ENCODE results near the gene KLRF2.
"Not testable (repeated sequence)": the region's sequence is repeated elsewhere in the genome, so short reads cannot be mapped to it uniquely, and the experiment has no call there.

Gene KLRF2

DNA sequence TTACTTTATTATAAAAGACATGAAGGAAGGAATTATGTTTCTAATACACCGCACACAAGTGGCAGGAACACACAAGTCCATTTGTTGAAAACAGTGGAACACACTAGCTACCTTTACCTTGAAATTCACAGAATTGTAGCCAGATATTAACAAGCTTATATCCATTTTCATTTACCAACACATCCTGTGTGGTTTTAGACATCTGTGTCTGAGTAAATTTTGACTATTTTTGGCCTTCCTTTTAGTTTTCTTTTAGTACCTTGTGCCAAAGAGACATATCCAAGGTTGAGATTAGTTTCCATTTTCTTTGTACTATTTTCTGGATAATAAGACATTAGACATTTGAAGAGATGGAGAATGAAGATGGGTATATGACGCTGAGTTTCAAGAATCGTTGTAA lies at the start of gene KLRF2:
Gene KLRF2, plus strand, starts transcription at position 244 of the 400 bp plus-strand sequence. Its CDS starts 107 bp downstream, at position 351.
- no peak for DNase-seq (ENCODE audit: low read depth in 2 of 2)

GRCh38 chr12:9831720-9832119 lies 49.6 kb upstream of the KLRF2 start:
- no peak for DNase-seq (ENCODE audit: low read depth in 2 of 2)

- no peak for DNase-seq (ENCODE audit: low read depth in 2 of 2)
Measured at GRCh38 chr12:9843407-9843806, 37.9 kb upstream of the KLRF2 start.

- DNase-seq (ENCODE audit: low read depth in 2 of 2), result no peak
Measured at GRCh38 chr12:9848899-9849298, 32.4 kb upstream of the KLRF2 start.

DNA sequence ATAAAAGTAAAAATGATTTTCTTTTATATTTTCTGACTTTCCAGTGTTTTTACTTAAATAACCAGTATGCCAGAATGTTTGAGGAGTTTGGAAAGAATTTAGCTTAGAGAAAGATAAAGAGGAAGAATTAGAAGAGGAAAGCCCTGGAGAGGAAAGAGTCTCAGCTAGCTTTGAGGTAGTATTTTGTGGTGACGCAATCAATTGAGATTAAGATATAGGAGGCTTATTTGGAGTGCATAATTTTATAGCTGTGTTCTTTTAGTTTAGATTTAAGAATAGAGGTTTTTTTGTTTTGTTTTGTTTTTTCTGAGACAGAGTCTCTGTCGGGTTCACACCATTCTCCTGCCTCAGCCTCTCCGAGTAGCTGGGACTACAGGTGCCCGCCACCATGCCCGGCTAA lies 30.2 kb upstream of the KLRF2 start:
- DNase-seq (ENCODE audit: low read depth in 2 of 2), result no peak

- no peak for DNase-seq (ENCODE audit: low read depth in 2 of 2)
Measured at GRCh38 chr12:9851927-9852326, 29.4 kb upstream of the KLRF2 start.

GRCh38 chr12:9856151-9856550 lies 25.1 kb upstream of the KLRF2 start:
- no peak for DNase-seq (ENCODE audit: low read depth in 2 of 2)

DNA sequence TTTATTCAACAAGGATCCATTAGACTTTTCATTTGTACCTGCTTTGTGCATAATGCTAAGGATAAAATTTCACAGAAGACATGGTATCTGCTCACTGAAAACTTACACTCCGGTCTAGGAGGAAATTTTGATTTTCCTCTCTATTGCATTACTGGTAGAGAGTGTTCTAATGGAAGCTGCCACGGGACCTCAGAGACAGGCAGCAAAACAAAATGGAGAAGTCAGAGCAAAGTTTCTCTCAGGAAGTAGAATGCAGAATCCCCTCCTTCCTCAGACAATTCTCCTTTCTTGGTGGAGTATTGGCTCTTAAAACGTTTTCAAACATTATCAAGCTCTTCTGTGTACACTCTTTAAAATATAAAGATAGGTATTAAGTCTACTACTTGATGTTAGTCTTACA lies 24.4 kb upstream of the KLRF2 start:
- DNase-seq (ENCODE audit: low read depth in 2 of 2), result no peak

DNA sequence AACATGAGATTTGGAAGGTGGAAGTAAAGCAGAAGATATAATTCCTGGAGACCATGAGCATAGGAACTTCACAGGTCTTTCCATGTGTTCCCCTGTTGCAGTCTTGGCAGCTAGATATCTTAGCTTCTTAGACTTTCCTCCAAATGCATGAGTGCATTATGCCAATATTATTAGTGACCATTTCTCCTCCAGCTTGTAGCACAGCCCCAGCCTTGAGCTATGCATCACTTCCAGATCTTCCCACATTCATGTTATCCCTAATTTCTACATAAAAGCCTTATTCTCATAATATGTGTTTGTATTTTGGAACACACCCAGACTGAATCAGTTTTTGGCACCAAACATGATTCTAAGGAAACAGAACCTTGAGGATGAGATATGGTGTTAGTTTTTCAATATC lies 23.2 kb upstream of the KLRF2 start:
- no peak for DNase-seq (ENCODE audit: low read depth in 2 of 2)

GRCh38 chr12:9864913-9865675 lies 16.2 kb upstream of the KLRF2 start:
- DNase-seq (ENCODE audit: low read depth in 2 of 2), result no peak

DNA sequence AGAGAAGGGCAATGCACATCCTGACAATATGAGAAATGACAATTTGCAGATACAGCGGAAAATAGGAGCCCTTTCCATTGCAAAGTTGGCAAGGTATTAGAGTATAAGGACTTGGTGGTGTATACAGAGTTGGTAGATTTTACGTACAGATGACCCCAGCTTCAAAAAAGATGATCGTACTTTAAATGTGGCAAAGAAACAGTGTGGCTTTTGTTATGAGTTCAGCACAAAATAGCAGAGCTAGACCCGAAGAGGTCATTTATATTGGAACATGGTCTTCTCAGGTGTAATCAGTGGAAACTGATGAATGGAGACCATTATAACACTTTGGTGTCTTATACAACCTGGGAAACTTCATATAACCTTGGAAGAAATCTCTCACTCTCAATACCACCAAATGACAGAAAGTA lies 14.4 kb upstream of the KLRF2 start:
- DNase-seq (ENCODE audit: low read depth in 2 of 2), result no peak

DNA sequence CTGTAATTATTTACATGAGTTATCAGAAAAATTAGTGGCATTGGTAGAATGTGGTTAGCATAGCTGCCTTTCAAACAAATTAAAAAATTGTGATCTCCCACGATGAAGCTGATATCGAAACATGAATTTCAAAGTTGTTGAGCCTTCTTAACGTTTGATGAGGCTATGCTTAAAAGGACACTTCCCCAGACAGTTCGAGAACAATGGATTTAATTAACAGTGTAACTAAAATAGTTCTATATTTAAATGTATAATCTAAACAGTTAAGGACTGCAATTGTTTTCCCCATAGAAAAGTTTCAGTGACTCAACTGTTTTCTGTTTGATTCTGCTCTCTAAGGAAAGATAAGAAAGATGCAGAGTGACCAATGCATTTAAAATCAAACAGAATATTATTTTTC lies 13.8 kb upstream of the KLRF2 start:
- DNase-seq (ENCODE audit: low read depth in 2 of 2), result no peak

- no peak for DNase-seq (ENCODE audit: low read depth in 2 of 2)
Measured at GRCh38 chr12:9868311-9868801, 12.9 kb upstream of the KLRF2 start.

GRCh38 chr12:9868951-9869306 lies 12.4 kb upstream of the KLRF2 start:
- DNase-seq (ENCODE audit: low read depth in 2 of 2), result no peak

DNA sequence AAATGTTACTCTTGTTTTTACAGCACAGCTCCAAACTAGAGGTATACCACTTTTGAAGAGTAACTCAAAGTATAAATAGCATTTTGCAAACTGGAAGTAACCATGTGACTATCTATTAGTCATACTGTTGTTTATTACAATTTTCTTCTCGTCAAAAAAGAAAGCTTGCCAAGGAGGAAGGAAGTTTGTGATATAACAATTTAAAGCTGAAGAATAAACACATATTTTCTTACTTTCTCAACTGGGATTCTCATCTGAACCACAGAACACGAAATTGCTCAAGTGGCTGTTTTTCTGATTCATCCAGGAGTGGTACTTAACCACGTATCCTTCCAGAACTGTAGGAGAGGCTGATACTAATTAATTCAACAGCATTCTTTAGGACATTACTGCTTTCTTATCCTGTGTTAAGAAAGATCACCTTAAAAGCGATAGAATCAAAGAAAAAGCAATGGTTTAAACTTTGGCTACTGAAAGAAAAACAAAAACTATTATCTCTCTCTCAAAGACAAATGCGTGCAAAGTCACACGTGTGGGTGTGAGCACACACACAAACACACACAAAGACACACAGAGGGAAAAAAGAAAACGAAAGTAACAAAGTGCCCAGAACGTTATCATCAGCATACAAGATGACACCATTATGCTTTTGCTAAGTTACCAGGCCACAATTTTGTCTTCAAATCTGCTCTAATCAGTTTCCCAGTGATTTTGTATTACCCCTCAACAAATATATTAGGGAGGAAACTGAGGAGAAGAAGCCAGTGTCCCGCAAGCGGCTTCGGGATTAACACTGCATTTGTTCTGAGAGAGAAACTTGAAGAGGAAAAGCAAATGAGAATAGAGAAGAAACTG lies 11.8 kb upstream of the KLRF2 start, which contains the start of gene CLEC2B:
Gene CLEC2B, minus strand, starts transcription at position 48 of the 855 bp plus-strand sequence.
- DNase-seq (ENCODE audit: low read depth in 2 of 2), result no peak

GRCh38 chr12:9870286-9870866 lies 10.9 kb upstream of the KLRF2 start:
- DNase-seq (ENCODE audit: low read depth in 2 of 2), result no peak

DNA sequence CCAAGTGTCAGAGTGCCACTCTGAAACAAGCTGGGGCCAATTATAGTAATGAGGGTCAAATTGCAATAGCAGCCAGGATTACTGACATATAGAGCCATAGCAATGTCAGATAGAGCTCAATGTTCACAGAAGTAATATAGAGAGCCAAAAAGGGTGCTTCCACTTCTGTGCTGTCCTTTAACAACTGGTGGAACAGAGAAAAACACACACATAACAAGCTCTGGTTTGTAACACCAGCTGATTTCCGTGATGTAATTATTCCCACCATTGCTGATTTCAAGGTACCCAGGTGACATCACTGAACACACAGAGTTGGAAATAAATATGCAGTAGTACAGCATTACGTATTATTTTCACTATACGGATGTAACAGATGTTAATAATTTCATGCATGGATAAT lies 9.1 kb upstream of the KLRF2 start:
- no peak for DNase-seq (ENCODE audit: low read depth in 2 of 2)

- DNase-seq (ENCODE audit: low read depth in 2 of 2), result no peak
Measured at GRCh38 chr12:9872742-9873141, 8.5 kb upstream of the KLRF2 start.

DNA sequence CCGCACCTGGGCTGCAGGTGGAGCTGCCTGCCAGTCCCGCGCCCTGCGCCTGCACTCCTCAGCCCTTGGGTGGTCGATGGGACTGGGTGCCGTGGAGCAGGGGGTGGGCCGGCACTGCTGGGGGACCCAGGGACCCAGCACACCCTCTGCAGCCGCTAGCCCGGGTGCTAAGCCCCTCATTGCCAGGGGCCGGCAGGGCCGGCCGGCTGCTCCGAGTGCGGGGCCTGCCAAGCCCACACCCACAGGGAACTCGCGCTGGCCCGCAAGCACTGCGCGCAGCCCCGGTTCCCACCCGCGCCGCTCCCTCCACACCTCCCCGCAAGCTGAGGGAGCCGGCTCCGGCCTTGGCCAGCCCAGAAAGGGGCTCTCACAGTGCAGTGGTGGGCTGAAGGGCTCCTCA lies 5.2 kb upstream of the KLRF2 start:
- DNase-seq (ENCODE audit: low read depth in 2 of 2), result not testable (repeated sequence)

GRCh38 chr12:9880532-9881078 lies 684 bp upstream of the KLRF2 start:
- no peak for DNase-seq (ENCODE audit: low read depth in 2 of 2)

GRCh38 chr12:9881988-9882387 lies 699 bp downstream of the KLRF2 start:
- no peak for DNase-seq (ENCODE audit: low read depth in 2 of 2)

GRCh38 chr12:9883175-9883574 lies 1.9 kb downstream of the KLRF2 start:
- no peak for DNase-seq (ENCODE audit: low read depth in 2 of 2)
